ENCODE measurements around the gene PFKFB3.
"Not testable (repeated sequence)": the region's sequence is repeated elsewhere in the genome, so short reads cannot be mapped to it uniquely, and the experiment has no call there.

PFKFB3 gene

DNA sequence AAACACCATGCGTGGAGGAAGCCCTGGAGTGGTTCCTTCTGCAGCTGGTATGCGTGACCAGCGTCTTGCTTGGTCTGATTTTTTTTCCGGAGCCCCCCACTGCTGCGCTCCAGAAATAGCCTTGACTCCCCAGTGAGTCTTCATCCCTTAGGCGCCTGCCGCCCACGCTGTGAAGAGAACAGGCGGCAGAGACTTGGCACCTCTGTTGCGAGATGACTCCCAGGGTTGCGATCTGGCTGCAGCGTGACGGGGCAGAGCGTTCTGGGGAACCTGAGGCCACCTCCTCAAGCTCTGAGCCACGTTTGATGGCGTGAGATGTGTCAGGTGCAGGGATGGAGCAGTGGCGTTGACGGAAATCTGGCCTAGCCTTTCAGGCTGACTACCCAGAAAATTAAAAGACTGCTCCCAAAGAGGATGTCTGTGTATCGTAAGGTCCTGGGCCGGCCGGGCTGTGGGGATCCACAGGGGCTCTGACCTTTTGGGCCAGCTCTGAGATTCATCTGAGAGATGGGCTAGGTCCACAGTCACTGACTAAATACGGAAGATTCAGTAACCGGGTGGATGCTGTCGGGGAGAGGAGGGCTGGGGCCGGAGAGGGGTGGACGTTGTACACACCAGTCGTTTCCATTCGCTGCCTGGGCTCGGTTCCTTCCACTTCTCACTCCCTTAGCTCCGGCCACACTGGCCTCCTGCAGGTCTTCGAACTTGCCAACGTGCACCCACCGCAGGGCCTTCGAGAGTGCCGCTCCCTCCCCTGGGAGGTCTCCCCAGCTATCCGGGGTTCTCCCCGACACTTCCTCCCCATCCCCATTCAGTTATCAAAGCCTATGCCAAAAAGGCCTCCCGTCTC, 33.8 kb downstream of the PFKFB3 start:
- no peak for DNase-seq (ENCODE audit: low read depth)

DNA sequence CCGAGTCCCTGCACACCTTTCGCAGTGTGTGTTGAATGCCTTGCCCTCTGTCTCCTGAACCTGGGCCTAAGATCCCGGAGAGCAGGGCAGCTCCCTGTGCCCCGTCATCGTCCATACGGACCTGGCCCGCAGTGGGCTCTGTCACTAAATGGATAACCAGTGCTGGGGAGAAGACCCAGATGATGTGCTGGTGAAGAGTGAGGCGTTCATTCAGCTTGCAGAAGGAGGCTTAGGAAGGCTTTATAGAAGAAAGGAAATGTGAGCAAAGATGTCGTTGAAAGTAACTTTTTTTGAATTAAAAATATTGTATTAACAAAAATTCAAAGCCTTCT, 34.4 kb downstream of the PFKFB3 start:
- no peak for DNase-seq (ENCODE audit: low read depth)

DNA sequence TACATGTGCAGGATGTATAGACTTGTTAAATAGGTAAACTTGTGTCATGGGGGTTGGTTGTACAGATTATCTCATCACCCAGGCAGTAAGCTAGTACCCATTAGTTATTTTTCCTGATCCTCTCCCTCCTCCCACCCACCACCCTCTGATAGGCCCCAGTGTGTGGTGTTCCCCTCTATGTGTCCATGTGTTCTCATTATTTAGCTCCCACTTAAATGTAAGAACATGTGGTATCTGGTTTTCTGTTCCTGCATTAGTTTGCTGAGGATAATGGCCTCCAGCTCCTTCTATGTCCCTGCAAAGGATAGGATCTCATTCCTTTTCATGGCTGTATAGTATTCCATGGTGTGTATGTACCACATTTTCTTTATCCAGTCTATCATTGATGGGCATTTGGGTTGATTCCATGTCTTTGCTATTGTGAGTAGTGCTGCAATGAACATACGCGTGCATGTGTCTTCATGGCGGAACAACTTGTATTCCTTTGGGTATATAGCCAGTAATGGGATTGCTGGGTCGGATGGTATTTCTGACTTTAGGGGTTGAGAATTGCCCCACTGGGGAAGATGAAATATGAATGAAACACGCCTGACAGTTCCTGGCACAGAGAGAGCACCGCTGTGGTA, 36.0 kb downstream of the PFKFB3 start:
- DNase-seq (ENCODE audit: low read depth): not testable (repeated sequence)

- DNase-seq (ENCODE audit: low read depth): peak; percentile 99
These were observed 36.7 kb downstream of the PFKFB3 start for GRCh38 chr10:6239213-6239991.

- DNase-seq (ENCODE audit: low read depth): no peak
These were observed 37.5 kb downstream of the PFKFB3 start for GRCh38 chr10:6240254-6240653.

GRCh38 chr10:6242089-6242488, 39.4 kb downstream of the PFKFB3 start:
- no peak for DNase-seq (ENCODE audit: low read depth)

GRCh38 chr10:6244510-6244909, 41.8 kb downstream of the PFKFB3 start:
- DNase-seq (ENCODE audit: low read depth): no peak

GRCh38 chr10:6247041-6247712, 44.4 kb downstream of the PFKFB3 start:
- DNase-seq (ENCODE audit: low read depth): no peak

GRCh38 chr10:6248908-6249307, 46.2 kb downstream of the PFKFB3 start:
- not testable (repeated sequence) for DNase-seq (ENCODE audit: low read depth)

DNA sequence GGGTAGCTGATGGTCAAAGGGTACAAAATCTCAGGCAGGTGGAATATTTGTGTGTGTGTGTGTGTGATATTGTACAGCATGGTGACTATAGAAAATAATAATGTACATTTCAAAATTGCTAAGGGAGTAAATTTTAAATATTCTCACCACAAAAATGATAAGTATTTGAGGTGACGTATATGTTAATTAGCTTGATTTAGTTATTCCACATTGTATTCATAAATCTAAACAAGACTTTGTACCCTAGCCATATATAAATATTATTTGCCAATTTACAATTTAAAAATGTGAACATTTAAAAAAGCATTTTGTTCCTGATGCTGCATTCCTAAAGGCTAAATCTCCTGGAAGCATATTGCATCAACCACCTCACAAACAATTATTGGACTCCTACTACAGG, 47.0 kb downstream of the PFKFB3 start:
- no peak for DNase-seq (ENCODE audit: low read depth)

- DNase-seq (ENCODE audit: low read depth): no peak
These were observed 48.0 kb downstream of the PFKFB3 start for GRCh38 chr10:6250745-6251144.

DNA sequence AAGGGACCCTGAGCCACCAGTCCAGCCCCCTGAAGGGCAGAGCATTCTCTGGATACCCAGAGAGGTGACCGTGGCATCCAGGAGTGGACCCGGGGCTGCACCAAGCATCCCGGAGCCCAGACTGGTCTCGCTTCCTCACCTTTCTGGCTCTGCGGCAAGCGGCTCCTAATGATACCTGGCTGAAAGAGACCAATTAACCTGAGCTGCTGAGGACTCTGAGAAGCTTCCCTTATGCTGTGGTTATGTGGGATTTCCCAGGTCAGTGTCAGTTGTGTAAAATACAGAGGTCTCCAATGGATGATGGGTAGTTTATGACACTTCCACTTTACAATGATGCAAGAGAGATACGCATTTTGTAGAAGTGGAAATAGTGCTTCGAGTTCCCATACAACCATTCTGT, 51.5 kb downstream of the PFKFB3 start:
- DNase-seq (ENCODE audit: low read depth): no peak

DNA sequence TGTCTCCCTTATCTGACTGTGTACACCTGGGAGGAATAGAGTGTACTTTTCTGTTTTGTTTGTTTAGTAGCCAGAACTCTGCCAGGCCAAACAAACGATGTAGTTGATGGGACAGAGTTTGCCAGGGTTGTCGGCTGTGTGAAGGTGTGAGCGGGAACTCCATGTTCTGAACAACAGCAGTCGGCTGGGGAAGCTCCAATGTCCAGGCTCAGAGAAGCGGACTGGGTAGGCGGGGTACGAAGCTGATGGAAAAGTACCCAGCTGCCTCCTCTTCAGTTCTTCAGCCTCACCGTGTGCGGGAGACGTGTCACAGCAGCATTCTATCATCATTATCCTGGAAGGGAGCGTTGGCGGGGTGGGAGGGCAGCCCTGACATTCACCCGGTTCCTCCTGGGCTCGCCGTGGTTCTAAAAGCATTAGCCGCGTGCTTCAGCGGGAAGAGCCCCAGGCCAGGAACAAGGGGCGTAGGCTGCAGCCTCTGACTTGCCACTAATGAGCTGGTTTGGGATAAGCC, 52.9 kb downstream of the PFKFB3 start:
- no peak for DNase-seq (ENCODE audit: low read depth)

DNA sequence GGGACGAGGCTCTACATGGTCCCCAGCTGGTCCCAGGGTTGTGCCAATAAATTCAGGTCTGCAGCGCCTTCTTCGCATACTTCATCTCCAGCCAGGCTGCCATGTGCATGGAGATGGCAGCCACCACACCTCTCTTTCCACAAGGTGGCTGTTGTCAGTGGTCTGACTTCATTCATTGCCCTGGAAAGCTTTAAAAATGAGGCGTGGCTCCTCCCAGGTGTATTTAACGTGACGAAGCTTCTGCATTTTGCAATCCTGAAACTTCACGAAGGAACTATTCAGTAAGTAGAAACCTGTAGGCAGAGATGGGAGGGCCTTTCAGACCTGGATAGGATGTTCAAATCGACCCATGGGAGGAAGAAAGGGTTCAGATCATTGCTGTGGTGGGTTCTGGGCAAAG, 53.7 kb downstream of the PFKFB3 start:
- no peak for DNase-seq (ENCODE audit: low read depth)

DNA sequence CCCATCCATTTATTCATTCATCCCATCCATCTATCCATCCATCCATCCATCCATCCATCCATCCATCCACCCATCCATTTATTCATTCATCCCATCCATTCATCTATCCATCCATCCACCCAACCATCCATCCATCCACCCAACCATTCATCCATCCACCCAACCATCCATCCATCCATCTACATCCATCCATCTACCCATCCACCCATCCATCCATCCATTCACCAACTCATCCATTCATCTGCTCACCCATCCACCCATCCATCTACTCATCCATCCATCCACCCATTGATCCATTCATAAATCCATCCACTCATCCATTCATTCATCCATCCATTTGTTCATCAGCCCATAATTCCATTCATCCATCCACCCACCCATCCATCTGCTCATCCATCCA, 56.4 kb downstream of the PFKFB3 start:
- no peak for DNase-seq (ENCODE audit: low read depth)

DNA sequence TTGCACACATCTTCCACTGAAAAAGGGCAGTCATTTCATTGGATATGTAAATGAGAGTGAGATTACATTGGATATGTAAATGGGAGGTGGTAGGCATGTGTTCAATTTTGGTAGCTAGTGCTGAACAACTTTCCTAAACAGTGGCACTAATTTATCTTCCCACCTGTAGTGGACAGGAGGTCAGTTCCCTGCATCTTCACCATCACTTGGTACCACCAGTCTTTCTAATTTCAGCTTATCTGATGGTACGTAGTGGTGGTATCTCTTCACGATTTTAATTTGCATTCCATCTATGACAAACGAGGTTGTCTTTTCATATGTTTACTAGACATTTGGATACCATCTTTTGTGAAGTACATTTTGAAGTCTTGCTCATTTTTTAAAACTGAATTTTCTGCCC, 58.1 kb downstream of the PFKFB3 start:
- DNase-seq (ENCODE audit: low read depth): no peak

- DNase-seq (ENCODE audit: low read depth): no peak
These were observed 65.2 kb downstream of the PFKFB3 start for GRCh38 chr10:6267941-6268340.

DNA sequence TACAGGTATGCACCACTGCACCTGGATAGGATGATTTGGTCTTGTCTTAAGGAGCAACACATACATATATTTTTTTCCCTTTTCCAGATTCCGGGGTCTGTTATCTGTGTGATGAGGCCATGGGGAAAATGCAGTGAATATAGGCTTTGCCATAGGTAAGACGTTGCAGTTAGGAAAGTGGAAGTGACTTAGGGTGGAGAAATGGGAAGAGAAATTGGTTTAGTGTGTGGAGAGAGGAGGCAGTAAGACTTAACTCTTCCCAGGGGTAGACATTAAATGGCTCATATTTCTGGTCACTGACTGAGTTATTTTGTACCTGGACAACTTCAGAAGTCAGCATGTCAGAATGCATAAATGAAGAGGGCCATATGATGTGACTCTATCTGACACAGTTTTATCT, 66.7 kb downstream of the PFKFB3 start:
- DNase-seq (ENCODE audit: low read depth): no peak

GRCh38 chr10:6269953-6270867, 67.5 kb downstream of the PFKFB3 start:
- no peak for DNase-seq (ENCODE audit: low read depth)

- DNase-seq (ENCODE audit: low read depth): no peak
These were observed 68.2 kb downstream of the PFKFB3 start for GRCh38 chr10:6270951-6271350.

- DNase-seq (ENCODE audit: low read depth): no peak
These were observed 68.9 kb downstream of the PFKFB3 start for GRCh38 chr10:6271663-6272062.

All from GM04504 (cell line).